ENCODE data around the gene CD151.

Gene CD151

DNA sequence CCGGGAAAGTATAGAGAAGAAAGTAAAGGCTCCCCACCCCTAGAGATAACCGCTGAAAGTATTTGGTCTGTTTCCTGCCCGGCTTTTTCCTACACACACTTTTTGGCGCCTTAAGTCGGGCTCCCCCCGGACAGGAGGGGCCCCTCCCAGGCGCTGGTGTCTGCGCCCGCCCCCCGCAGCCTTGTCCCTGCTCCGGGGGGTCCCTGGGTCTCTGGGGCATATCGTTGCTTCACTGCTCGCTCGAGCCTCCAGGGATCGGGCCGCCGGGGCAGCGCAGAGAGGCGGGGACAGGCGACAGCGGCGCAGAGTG lies 6.0 kb upstream of the CD151 start:
- Histone ChIP-seq H3K27me3 (peaks cover 35% of the 10 kb centered on the region), H3K4me3 (ENCODE audit: low read depth, low read length) (no peak overlapping the region), H3K9me3 (no peaks in the 10 kb centered on the region), H3K36me3 (no peaks in the 10 kb centered on the region), H3K4me1 (peaks cover 15% of the 10 kb centered on the region)
- DNase-seq, result no peak
- TF ChIP-seq, protein P1, sequence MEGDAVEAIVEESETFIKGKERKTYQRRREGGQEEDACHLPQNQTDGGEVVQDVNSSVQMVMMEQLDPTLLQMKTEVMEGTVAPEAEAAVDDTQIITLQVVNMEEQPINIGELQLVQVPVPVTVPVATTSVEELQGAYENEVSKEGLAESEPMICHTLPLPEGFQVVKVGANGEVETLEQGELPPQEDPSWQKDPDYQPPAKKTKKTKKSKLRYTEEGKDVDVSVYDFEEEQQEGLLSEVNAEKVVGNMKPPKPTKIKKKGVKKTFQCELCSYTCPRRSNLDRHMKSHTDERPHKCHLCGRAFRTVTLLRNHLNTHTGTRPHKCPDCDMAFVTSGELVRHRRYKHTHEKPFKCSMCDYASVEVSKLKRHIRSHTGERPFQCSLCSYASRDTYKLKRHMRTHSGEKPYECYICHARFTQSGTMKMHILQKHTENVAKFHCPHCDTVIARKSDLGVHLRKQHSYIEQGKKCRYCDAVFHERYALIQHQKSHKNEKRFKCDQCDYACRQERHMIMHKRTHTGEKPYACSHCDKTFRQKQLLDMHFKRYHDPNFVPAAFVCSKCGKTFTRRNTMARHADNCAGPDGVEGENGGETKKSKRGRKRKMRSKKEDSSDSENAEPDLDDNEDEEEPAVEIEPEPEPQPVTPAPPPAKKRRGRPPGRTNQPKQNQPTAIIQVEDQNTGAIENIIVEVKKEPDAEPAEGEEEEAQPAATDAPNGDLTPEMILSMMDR (IDR thresholded peaks at IDR 0.05; ENCODE audit: low read depth, low read length), result no peak

DNA sequence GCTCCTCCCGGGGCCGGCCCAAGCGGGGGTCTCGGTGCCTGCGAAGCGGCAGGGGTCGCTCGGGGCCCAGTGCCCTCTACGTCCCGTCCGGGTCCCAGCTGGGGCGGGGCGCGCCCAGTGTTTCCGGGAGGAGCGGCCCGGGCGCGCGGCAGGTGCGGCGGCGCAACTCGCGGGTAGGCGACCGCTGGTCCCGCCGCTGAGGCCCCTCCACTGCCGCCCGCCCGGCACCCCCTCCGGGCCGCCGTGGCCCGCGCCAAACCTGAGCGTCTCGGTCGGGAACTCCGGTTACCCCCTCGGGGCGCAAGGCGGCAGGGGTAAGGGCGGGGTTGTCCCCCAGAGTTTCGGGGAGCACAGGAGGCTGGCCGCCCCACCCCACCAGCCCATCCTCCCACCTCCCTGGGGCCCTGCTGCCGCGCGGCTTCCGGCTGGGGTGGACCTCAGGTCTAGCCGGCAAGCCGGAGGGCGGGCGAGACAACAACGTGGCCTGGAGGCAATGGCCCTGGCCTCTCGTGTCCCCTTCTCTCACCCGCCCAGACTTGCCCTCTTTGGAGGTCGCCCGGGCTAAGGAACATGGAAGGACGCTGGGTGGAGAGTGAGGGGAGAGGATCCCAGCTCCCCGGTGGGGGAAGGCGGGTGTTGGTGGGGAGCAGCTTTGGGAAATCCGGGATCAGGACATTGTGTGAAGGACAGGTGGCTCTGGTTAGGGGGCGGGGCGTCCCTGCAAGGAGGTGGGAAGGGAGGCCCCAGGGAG lies 5.4 kb upstream of the CD151 start:
- DNase-seq, result no peak
- Histone ChIP-seq H3K4me1 (peaks cover 15% of the 10 kb centered on the region), H3K27me3 (peaks cover 35% of the 10 kb centered on the region), H3K4me3 (ENCODE audit: low read depth, low read length) (no peak overlapping the region), H3K36me3 (no peaks in the 10 kb centered on the region), H3K9me3 (no peaks in the 10 kb centered on the region)
- TF ChIP-seq, protein P1 (IDR thresholded peaks at IDR 0.05; ENCODE audit: low read depth, low read length), result no peak

DNA sequence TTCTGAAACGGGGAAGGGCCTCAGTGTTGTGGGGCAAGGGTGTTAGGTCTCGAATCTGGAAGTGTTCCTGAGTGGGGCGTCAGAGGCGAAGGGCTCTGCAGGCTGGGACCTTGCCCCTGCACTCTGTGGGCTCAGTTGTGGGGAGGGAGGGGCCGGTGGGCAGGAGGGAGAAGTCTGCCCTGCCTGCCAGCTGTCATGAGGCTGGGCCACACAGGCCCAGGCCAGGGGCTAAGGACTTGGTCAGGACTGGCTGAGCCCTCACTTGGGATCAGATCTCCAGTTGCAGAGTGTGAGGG lies 4.9 kb upstream of the CD151 start, which contains the start of gene CRACR2B:
CRACR2B (plus strand) TSS at position 23 of the 296 bp plus-strand sequence. CDS start 689 bp downstream, outside the sequence.
- H3K27me3 ChIP-seq, result peaks cover 35% of the 10 kb centered on the region
- no peak within 1 kb of the TSS for H3K4me3 ChIP-seq (ENCODE audit: low read depth, low read length)
- TF ChIP-seq, protein P1 (IDR thresholded peaks at IDR 0.05; ENCODE audit: low read depth, low read length), result no peak
- H3K4me1 ChIP-seq, result peaks cover 15% of the 10 kb centered on the region
- no peaks in the 10 kb centered on the region for H3K9me3 ChIP-seq
- no peaks in the 10 kb centered on the region for H3K36me3 ChIP-seq
- DNase-seq, result no peak

DNA sequence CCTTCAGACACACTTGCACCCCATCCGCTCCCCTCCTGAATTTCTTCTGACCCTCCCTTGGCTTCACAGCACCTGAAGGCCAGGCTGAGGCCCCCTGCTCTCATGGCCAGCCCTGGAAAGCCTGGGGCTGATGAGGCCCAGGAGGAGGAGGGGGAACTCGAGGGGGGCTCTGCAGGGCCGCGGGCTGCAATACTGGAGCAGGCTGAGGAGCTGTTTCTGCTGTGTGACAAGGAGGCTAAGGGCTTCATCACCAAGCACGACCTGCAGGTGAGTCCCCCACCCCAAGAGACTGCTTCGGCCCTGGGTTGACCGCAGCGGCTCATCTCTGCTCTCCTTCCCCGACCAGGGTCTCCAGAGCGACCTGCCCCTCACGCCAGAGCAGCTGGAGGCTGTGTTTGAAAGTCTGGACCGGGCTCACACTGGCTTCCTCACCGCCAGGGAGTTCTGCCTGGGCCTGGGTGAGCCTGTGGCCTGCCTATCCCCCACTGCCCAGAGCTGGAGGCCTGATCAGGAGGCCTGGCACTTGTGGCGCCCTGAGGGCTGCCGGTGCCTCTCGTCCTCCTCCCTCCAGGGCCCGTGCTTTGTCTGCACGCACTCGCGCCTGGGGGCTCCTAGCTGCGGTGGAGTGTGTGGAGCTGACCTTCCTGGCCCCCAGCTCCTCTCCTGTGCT lies 4.1 kb upstream of the CD151 start:
- TF ChIP-seq, protein P1 (IDR thresholded peaks at IDR 0.05; ENCODE audit: low read depth, low read length), result no peak
- Histone ChIP-seq H3K4me3 (ENCODE audit: low read depth, low read length) (no peak overlapping the region), H3K9me3 (no peaks in the 10 kb centered on the region), H3K27me3 (peaks cover 35% of the 10 kb centered on the region), H3K4me1 (peaks cover 15% of the 10 kb centered on the region), H3K36me3 (no peaks in the 10 kb centered on the region)
- DNase-seq, result no peak

DNA sequence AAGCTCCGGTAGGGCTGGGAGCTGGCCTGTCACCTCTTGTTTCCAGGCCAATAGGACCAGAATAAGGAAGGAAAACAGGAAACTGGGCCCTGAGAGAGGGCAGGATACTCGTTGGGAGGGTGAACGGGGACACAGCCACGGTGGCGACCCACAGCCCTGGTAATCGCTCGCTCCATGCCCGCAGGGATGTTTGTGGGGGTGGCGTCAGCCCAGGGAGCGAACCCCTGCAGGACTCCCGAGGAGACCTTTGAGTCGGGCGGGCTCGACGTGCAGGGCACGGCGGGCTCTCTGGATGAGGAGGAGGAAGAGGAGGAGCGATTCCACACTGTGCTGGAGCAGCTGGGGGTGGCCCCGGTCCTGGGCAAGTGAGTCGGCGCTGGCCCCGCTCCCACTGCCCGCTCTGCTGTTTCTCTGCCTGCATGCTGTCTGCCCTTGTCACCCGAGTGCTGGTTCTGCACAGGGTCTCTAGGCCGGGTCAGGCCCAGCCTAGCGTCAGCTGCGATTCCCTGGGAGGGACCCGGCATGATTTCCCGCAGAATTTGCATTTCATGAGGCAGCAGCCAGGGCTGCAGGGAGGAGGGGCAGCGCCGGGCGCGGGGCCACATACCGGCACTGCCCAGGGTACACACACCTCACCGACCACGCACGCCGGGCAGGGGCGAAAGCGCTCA lies 3.4 kb upstream of the CD151 start:
- no peaks in the 10 kb centered on the region for H3K9me3 ChIP-seq
- TF ChIP-seq, protein P1 (IDR thresholded peaks at IDR 0.05; ENCODE audit: low read depth, low read length), result no peak
- H3K4me3 ChIP-seq (ENCODE audit: low read depth, low read length), result no peak overlapping the region
- H3K27me3 ChIP-seq, result peaks cover 35% of the 10 kb centered on the region
- no peak for DNase-seq
- H3K36me3 ChIP-seq, result no peaks in the 10 kb centered on the region
- H3K4me1 ChIP-seq, result peaks cover 15% of the 10 kb centered on the region

DNA sequence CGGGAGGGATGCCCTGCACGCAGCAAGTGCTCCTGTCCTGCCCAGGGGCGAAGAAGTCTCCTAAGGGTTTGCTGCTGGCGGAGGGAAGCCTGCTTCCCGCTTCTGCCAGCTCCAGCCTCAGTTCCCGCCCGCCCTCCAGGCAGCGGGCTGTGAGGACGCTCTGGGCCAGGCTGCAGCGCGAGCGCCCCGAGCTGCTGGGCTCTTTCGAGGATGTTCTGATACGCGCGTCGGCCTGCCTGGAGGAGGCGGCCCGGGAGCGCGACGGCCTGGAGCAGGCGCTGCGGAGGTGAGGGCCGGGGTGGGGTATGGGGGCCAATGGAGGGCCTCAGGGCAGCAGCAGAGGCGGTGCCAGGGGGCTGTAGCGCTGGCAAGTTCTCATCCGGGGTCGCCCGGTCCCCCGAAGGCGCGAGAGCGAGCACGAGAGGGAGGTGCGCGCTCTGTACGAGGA lies 2.9 kb upstream of the CD151 start:
- no peaks in the 10 kb centered on the region for H3K9me3 ChIP-seq
- TF ChIP-seq, protein P1 (IDR thresholded peaks at IDR 0.05; ENCODE audit: low read depth, low read length), result no peak
- H3K4me3 ChIP-seq (ENCODE audit: low read depth, low read length), result no peak overlapping the region; the same call in 1 of the 2 replicates
- no peaks in the 10 kb centered on the region for H3K36me3 ChIP-seq
- H3K27me3 ChIP-seq, result peaks cover 35% of the 10 kb centered on the region
- H3K4me1 ChIP-seq, result peaks cover 15% of the 10 kb centered on the region
- DNase-seq, result no peak

All from BE2C (cell line).